SU-DHL-6 (cell line): Measurements from ENCODE around the gene IFNG.
"Not testable (repeated sequence)": the region's sequence is repeated elsewhere in the genome, so short reads cannot be mapped to it uniquely, and the experiment has no call there.

Experiments
- H2AFZ ChIP-seq: fragments of 200-600 bp; sonication (generic); 2 replicates; pipeline ENCODE4 v1.6.1; 2014; ENCODE audit warnings: low read depth, mild to moderate bottlenecking, moderate library complexity, mixed read lengths, antibody characterized with exemption, low read length; ENCODE audit not compliant: severe bottlenecking
- H3F3A ChIP-seq: fragments of 200-600 bp; shearing (Covaris generic); 2 replicates; pipeline ENCODE4 v1.6.0; 2016; ENCODE audit warnings: antibody characterized with exemption, mild to moderate bottlenecking; ENCODE audit not compliant: insufficient read depth
- H3K27ac ChIP-seq: fragments of 200-600 bp; sonication (generic); 2 replicates; pipeline ENCODE4 v1.5.1; 2016; ENCODE audit warnings: low read depth, mild to moderate bottlenecking, low read length, moderate library complexity, mixed read lengths
- H3K27me3 ChIP-seq: fragments of 200-600 bp; sonication (generic), shearing (Covaris generic); 2 replicates; pipeline ENCODE4 v1.6.0; 2014; ENCODE audit warnings: mild to moderate bottlenecking, low read length
- H3K36me3 ChIP-seq: fragments of 200-600 bp; sonication (generic); 2 replicates; pipeline ENCODE4 v1.6.1; 2014; ENCODE audit warnings: mild to moderate bottlenecking, low read length, mixed read lengths
- H3K4me2 ChIP-seq: fragments of 300-600, 200-600 bp; shearing (Covaris generic), sonication (generic); 2 replicates; pipeline ENCODE4 v1.6.0; 2014; ENCODE audit warnings: low read length, low read depth, mild to moderate bottlenecking; ENCODE audit not compliant: poor library complexity, severe bottlenecking
- H3K4me3 ChIP-seq: fragments of 200-600 bp; sonication (generic); 2 replicates; pipeline ENCODE4 v1.5.1; 2014; ENCODE audit warnings: antibody characterized with exemption, low read length, mild to moderate bottlenecking, mixed read lengths; ENCODE audit not compliant: insufficient read depth, poor library complexity, severe bottlenecking
- H3K79me2 ChIP-seq: fragments of 200-600 bp; sonication (generic); 2 replicates; pipeline ENCODE4 v1.6.1; 2014; ENCODE audit warnings: mild to moderate bottlenecking, low read length, moderate library complexity; ENCODE audit not compliant: insufficient read depth
- H3K9ac ChIP-seq: fragments of 200-600 bp; sonication (generic); 2 replicates; pipeline ENCODE4 v1.7.0; 2014; ENCODE audit warnings: mild to moderate bottlenecking, low read length
- H3K9me2 ChIP-seq: fragments of 200-600 bp; sonication (generic); replicated peaks from 2 replicates; pipeline ENCODE4 v1.6.1; 2014; ENCODE audit warnings: low read length; ENCODE audit not compliant: insufficient read depth
- H3K9me3 ChIP-seq: fragments of 200-600 bp; sonication (generic); 2 replicates; pipeline ENCODE4 v1.6.1; 2014; ENCODE audit warnings: low read length, mixed read lengths; ENCODE audit not compliant: insufficient read depth
- H4K20me1 ChIP-seq: fragments of 200-600 bp; sonication (generic); 2 replicates; pipeline ENCODE4 v1.6.1; 2014; ENCODE audit warnings: low read depth, mild to moderate bottlenecking, antibody characterized with exemption, low read length, moderate library complexity, mixed read lengths
- EZH2phosphoT487 ChIP-seq: fragments of 200-600 bp; sonication (generic), shearing (Covaris generic); conservative IDR thresholded peaks from 2 replicates; pipeline ENCODE4 v1.6.1; 2018; ENCODE audit warnings: mild to moderate bottlenecking, antibody characterized with exemption, low read length, moderate library complexity, mixed read lengths
- TF ChIP-seq, protein P1 (sequence below): fragments of 200-600 bp; sonication (generic); IDR thresholded peaks from one replicate; pipeline ENCODE4 v1.5.1; 2017; ENCODE audit warnings: antibody characterized with exemption, mild to moderate bottlenecking, low read length, moderate library complexity; ENCODE audit not compliant: insufficient read depth, poor library complexity, severe bottlenecking

The IFNG gene

DNA sequence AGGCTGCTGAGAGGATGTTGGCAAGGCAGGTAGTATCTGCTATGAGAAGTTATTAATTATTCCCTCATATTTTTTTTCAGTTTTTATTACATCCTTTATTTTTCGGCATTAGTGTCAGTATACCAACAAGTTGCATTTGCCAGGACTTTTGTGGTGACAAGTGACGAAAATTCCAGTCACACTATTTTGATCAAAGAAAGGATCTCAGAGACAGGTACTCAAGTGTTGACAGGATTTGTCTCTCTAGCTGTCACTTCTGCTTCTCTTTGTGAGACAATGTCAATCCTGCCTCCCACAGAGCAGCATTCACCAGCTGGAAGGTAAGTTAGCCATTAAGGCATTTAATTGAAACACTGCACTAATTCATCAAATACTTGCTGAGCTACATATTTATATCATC is 18.0 kb upstream of the IFNG start:
- no peak for TF ChIP-seq EZH2phosphoT487
- TF ChIP-seq, protein P1, sequence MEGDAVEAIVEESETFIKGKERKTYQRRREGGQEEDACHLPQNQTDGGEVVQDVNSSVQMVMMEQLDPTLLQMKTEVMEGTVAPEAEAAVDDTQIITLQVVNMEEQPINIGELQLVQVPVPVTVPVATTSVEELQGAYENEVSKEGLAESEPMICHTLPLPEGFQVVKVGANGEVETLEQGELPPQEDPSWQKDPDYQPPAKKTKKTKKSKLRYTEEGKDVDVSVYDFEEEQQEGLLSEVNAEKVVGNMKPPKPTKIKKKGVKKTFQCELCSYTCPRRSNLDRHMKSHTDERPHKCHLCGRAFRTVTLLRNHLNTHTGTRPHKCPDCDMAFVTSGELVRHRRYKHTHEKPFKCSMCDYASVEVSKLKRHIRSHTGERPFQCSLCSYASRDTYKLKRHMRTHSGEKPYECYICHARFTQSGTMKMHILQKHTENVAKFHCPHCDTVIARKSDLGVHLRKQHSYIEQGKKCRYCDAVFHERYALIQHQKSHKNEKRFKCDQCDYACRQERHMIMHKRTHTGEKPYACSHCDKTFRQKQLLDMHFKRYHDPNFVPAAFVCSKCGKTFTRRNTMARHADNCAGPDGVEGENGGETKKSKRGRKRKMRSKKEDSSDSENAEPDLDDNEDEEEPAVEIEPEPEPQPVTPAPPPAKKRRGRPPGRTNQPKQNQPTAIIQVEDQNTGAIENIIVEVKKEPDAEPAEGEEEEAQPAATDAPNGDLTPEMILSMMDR, result no peak
- no peaks in the 10 kb centered on the region for H3K79me2 ChIP-seq
- H3F3A ChIP-seq, result no peaks in the 10 kb centered on the region
- H2AFZ ChIP-seq, result no peak overlapping the region
- no peak overlapping the region for H3K27ac ChIP-seq
- no peaks in the 10 kb centered on the region for H3K36me3 ChIP-seq
- no peaks in the 10 kb centered on the region for H3K9me3 ChIP-seq
- no peaks in the 10 kb centered on the region for H3K27me3 ChIP-seq
- H3K4me3 ChIP-seq, result no peak overlapping the region
- H4K20me1 ChIP-seq, result no peaks in the 10 kb centered on the region
- H3K9me2 ChIP-seq, result no peaks in the 10 kb centered on the region
- no peak overlapping the region for H3K4me2 ChIP-seq
- no peak overlapping the region for H3K9ac ChIP-seq

DNA sequence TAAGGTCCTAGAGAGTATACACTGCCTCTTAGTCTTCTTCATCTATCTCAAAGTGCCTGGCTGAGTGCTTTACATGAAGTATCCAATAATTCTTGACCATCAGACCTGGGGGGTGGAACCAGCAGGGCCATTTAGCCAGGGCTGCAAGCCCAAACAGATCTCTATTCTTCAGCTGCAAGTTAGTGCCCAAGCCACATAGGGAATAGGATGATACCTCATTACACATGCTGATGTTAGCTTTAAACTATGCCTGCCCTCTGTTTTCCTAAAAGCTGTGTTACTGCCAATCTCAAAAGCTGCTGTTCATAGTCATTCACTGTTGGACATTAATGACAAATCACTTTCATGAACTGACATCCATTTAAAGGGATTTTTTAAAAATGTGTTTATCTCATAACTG is 16.7 kb upstream of the IFNG start:
- Histone ChIP-seq H4K20me1 (no peaks in the 10 kb centered on the region), H3K79me2 (no peaks in the 10 kb centered on the region), H2AFZ (no peak overlapping the region), H3K9me2 (no peaks in the 10 kb centered on the region), H3K27me3 (no peaks in the 10 kb centered on the region), H3K27ac (no peak overlapping the region), H3K9me3 (no peaks in the 10 kb centered on the region), H3F3A (no peaks in the 10 kb centered on the region), H3K36me3 (no peaks in the 10 kb centered on the region), H3K9ac (no peak overlapping the region), H3K4me3 (no peak overlapping the region), H3K4me2 (no peak overlapping the region)
- no peak for TF ChIP-seq EZH2phosphoT487

DNA sequence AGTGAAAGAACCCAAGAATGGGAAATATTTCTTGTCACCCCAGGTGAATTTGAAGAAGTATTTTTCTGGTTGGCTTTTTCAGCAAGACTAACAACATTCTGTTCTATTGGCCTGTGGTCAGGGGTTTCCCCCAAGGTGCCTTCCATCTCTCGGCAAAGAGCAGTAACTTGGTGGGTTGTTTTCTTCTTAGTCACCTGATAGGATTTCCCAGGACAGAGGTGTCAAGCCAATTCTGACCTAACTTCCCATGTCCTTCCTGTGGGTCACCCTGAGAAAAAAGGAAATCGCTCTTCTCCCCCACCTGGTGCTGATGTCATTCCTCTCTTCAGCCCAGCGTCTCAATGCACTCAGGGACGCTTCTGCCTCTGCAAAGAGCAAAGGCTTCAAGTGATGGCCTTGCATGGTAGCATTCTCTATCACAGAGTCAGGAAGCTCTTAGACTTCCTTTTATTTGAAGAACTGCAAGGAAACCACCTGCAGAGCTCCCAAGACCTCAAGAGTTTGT is 16.1 kb upstream of the IFNG start:
- no peaks in the 10 kb centered on the region for H3K9me3 ChIP-seq
- TF ChIP-seq, protein P1, result no peak
- TF ChIP-seq EZH2phosphoT487, result no peak
- H3K36me3 ChIP-seq, result no peaks in the 10 kb centered on the region
- no peak overlapping the region for H3K9ac ChIP-seq
- no peak overlapping the region for H2AFZ ChIP-seq
- H3F3A ChIP-seq, result no peaks in the 10 kb centered on the region
- no peaks in the 10 kb centered on the region for H3K27me3 ChIP-seq
- H3K79me2 ChIP-seq, result no peaks in the 10 kb centered on the region
- no peaks in the 10 kb centered on the region for H3K9me2 ChIP-seq
- no peak overlapping the region for H3K4me3 ChIP-seq
- peak overlapping the region; percentile 8 for H3K4me2 ChIP-seq
- H3K27ac ChIP-seq, result peak overlapping the region; percentile 33
- H4K20me1 ChIP-seq, result no peaks in the 10 kb centered on the region

DNA sequence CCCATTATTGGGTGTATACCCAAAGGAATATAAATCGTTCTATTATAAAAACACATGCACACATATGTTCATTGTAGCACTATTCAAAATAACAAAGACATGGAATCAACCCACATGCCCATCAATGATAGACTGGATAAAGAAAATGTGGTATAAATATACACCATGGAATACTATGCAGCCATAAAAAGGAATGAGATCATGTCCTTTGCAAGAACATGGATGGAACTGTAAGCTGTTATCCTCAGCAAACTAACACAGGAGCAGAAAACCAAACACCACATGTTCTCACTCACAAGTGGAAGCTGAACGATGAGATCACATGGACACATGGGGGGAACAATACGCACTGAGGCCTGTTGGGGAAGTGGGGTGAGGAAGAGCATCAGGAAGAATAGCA is 15.2 kb upstream of the IFNG start:
- not testable (repeated sequence) for H4K20me1 ChIP-seq, H3K4me2 ChIP-seq, H2AFZ ChIP-seq, H3K9me3 ChIP-seq, H3K9ac ChIP-seq, H3K4me3 ChIP-seq, H3K79me2 ChIP-seq, H3F3A ChIP-seq, H3K9me2 ChIP-seq, H3K36me3 ChIP-seq, H3K27ac ChIP-seq, H3K27me3 ChIP-seq
